HG03280 (cell line): ENCODE measurements around the gene CLCN3.
"Not testable (repeated sequence)": the region's sequence is repeated elsewhere in the genome, so short reads cannot be mapped to it uniquely, and the experiment has no call there.

Source experiments
- ATAC-seq: cut with Tn5 transposase; IDR thresholded peaks from one replicate; pipeline ENCODE4 v1.9.1; 2021; ENCODE audit warnings: mild to moderate bottlenecking, moderate library complexity; ENCODE audit not compliant: unreplicated experiment

The CLCN3 gene

DNA sequence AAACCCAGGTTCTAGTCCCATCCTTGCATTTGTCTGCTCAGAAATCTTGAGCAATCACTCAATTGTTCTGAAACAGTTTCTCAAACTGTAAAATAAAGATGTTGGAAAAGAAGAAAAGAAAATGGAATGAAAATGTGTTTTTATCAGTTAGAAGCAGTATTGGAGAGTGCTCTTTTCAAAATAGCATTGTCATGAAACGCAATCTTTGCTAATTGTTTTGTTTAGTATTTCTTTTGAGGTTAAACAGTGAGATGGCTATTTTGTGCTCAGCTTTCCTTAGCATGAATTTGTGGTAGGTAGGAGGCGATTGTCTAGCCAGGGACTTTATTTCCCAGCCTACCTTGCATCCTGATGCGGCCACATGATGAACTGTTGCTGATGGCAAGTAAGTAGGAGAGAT, 148.0 kb downstream of the CLCN3 start:
- ATAC-seq: no peak

DNA sequence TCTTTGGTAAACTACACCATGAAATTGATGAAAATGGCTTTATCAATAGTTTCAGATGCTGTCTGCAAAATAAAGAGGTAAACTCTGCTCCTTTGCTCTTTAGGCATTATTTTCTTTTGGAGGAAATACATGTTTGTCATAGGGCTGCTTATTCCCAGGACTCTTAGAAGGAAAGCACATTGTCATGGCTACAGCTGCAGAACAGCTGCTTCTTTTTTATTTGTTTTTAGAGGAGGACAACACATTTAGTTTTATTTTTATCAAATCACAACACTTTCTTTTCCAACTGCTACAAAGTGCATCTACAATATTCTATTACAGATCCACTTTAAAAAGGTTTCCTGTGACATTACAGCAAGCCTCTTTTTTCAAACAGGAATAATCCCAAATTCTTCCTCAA, 150.0 kb downstream of the CLCN3 start:
- ATAC-seq: no peak

DNA sequence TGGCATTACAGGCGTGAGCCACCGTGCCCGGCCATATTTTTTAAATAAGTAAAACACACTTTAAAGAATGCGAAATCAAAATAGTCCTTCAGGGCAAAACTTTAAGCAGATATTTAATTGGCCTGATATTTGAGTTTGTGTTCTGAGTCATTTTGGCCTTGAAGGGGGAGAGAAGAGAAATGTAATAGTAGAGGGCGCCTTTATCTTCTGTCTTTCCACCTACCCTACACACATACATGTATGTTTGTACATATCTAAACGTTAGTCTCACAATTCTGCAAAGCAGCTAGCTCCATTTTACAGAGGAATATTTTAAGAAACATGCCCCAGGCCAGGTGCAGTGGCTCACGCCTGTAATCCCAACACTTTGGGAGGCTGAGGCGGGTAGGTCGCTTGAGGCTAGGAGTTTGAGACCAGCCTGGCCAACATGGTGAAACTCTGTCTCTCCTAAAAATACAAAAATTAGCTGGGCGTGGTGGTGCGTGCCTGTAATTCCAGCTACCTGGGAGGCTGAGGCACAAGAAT, 151.2 kb downstream of the CLCN3 start:
- ATAC-seq: not testable (repeated sequence)
